HL-60 (cell line): ENCODE results near the gene FAM149B1.

Experiments used
- DNase-seq, 2 experiments: peaks; one replicate each; pipeline ENCODE4 v3.0.0-alpha.2; 2010 to 2020; ENCODE audit warnings: low read depth in 1 of 2, low spot score in 1 of 2
- H3K27ac ChIP-seq: fragments of 250-450 bp; sonication (Bioruptor Pico); replicated peaks from 2 replicates; pipeline ENCODE4 v1.5.1; 2020; ENCODE audit warnings: mild to moderate bottlenecking, moderate library complexity
- H3K27me3 ChIP-seq: fragments of 250-450 bp; sonication (Bioruptor Pico); 2 replicates; pipeline ENCODE4 v1.5.1; 2021; ENCODE audit warnings: mild to moderate bottlenecking, moderate library complexity; ENCODE audit not compliant: insufficient read depth, poor library complexity, severe bottlenecking
- H3K4me3 ChIP-seq: replicated peaks from 2 replicates; pipeline ENCODE4 v1.5.1; 2011; ENCODE audit warnings: mild to moderate bottlenecking, control low read depth, low read length; ENCODE audit not compliant: insufficient read depth
- GABPA ChIP-seq: IDR thresholded peaks from 2 replicates; pipeline ENCODE4 v1.6.1; 2012; ENCODE audit warnings: low read depth
- POLR2AphosphoS5 ChIP-seq: IDR thresholded peaks from 2 replicates; pipeline ENCODE4 v1.6.1; 2012; ENCODE audit warnings: low read depth
- SPI1 ChIP-seq: IDR thresholded peaks from 2 replicates; pipeline ENCODE4 v1.6.1; 2012; ENCODE audit warnings: low read depth, mild to moderate bottlenecking, borderline replicate concordance
- TF ChIP-seq, protein P1 (sequence below): IDR thresholded peaks from 2 replicates; pipeline ENCODE4 v1.6.1; 2012; ENCODE audit warnings: low read depth; ENCODE audit not compliant: insufficient replicate concordance
- TF ChIP-seq, protein P2 (sequence below): IDR thresholded peaks from one replicate; pipeline ENCODE4 v1.5.1; 2011; ENCODE audit warnings: low read length, control low read depth, inconsistent platforms; ENCODE audit not compliant: insufficient read depth

FAM149B1 gene

DNA sequence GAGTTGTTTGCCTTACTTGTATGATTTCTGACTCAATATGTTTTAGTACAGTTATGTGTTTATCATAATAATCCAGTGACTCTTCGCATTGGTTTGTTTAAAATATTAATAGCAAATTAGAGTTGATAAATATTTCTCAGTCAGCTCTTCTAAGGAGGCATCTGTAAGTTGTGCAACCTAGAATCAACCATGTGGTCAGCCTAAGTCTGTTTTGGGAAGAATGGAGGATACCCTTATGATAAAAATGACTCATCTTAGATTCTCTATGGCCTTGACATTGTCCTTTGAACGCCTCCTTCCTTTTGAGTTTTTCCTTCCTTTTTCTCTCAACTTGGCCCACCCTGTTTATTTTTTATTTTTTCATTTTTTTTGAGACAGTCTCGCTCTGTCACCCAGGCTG is 60.3 kb downstream of the FAM149B1 start:
- H3K27ac ChIP-seq: no peak overlapping the region
- TF ChIP-seq GABPA (no peak), SPI1 (no peak), POLR2AphosphoS5 (no peak)
- TF ChIP-seq, protein P1, sequence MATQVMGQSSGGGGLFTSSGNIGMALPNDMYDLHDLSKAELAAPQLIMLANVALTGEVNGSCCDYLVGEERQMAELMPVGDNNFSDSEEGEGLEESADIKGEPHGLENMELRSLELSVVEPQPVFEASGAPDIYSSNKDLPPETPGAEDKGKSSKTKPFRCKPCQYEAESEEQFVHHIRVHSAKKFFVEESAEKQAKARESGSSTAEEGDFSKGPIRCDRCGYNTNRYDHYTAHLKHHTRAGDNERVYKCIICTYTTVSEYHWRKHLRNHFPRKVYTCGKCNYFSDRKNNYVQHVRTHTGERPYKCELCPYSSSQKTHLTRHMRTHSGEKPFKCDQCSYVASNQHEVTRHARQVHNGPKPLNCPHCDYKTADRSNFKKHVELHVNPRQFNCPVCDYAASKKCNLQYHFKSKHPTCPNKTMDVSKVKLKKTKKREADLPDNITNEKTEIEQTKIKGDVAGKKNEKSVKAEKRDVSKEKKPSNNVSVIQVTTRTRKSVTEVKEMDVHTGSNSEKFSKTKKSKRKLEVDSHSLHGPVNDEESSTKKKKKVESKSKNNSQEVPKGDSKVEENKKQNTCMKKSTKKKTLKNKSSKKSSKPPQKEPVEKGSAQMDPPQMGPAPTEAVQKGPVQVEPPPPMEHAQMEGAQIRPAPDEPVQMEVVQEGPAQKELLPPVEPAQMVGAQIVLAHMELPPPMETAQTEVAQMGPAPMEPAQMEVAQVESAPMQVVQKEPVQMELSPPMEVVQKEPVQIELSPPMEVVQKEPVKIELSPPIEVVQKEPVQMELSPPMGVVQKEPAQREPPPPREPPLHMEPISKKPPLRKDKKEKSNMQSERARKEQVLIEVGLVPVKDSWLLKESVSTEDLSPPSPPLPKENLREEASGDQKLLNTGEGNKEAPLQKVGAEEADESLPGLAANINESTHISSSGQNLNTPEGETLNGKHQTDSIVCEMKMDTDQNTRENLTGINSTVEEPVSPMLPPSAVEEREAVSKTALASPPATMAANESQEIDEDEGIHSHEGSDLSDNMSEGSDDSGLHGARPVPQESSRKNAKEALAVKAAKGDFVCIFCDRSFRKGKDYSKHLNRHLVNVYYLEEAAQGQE: no peak
- TF ChIP-seq, protein P2, sequence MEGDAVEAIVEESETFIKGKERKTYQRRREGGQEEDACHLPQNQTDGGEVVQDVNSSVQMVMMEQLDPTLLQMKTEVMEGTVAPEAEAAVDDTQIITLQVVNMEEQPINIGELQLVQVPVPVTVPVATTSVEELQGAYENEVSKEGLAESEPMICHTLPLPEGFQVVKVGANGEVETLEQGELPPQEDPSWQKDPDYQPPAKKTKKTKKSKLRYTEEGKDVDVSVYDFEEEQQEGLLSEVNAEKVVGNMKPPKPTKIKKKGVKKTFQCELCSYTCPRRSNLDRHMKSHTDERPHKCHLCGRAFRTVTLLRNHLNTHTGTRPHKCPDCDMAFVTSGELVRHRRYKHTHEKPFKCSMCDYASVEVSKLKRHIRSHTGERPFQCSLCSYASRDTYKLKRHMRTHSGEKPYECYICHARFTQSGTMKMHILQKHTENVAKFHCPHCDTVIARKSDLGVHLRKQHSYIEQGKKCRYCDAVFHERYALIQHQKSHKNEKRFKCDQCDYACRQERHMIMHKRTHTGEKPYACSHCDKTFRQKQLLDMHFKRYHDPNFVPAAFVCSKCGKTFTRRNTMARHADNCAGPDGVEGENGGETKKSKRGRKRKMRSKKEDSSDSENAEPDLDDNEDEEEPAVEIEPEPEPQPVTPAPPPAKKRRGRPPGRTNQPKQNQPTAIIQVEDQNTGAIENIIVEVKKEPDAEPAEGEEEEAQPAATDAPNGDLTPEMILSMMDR: no peak
- no peak overlapping the region for H3K4me3 ChIP-seq
- DNase-seq: no peak
- no peaks in the 10 kb centered on the region for H3K27me3 ChIP-seq

DNA sequence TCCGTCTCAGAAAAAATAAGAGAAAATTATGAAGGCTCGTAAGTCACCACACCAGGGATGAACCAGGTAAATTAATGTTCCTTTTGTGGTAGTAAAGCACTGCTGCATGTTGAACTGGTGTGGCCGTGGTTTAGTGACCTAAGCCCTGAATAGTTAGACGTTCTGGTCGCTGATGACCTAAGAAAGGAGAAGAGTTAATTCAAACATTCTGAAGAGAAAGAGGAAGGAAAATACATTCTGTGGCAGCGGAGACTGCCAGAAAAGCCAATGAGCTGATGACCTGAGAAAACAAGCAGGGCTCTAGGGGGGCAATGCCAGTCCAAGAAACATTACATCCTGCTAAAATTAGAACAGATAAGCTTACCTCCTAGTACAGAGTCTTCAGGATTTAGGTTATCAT is 61.6 kb downstream of the FAM149B1 start:
- no peaks in the 10 kb centered on the region for H3K27me3 ChIP-seq
- peak in 1 of 2 experiments; percentile 36 for DNase-seq
- no peak overlapping the region for H3K4me3 ChIP-seq
- TF ChIP-seq, protein P1: no peak
- peak overlapping the region; percentile 6 for H3K27ac ChIP-seq

DNA sequence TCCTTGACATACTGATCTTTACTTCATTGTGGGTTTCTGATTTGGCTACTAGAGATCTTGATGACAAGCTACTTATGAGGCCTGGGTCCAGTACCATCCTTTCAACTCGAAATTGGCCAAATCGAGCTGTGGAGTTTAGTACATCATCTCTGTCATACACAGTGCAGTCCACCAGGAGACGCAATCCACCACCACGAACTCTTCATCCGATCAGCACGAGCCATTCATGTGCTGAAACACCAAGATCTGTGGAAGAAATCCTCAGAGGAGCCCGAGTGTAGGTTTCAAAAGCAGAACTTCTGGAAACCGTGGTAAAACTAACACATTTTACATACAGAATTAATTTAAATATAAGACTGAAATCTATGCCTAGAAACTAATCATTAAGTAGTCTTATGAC is 65.0 kb downstream of the FAM149B1 start:
- DNase-seq: no peak
- Histone ChIP-seq H3K27me3 (no peaks in the 10 kb centered on the region), H3K4me3 (no peak overlapping the region), H3K27ac (no peak overlapping the region)
- TF ChIP-seq SPI1 (no peak), POLR2AphosphoS5 (no peak), GABPA (no peak)
- TF ChIP-seq, protein P2: no peak
- TF ChIP-seq, protein P1: no peak

GRCh38 chr10:73233883-73234282 is 66.0 kb downstream of the FAM149B1 start:
- no peak for DNase-seq
- Histone ChIP-seq H3K27me3 (no peaks in the 10 kb centered on the region), H3K27ac (no peak overlapping the region), H3K4me3 (no peak overlapping the region)
- TF ChIP-seq, protein P1: no peak
- TF ChIP-seq POLR2AphosphoS5: no peak
